AG09319 (cell line): ENCODE data around the gene RDH13.

Experiments
- DNase-seq: peaks from one replicate; pipeline ENCODE4 v3.0.0-alpha.2; 2010; ENCODE audit warnings: low read depth; ENCODE audit errors: extremely low read depth
- TF ChIP-seq, protein P1 (sequence below): IDR thresholded peaks from 2 replicates; pipeline ENCODE4 v1.5.1; 2011; ENCODE audit warnings: low read depth, mild to moderate bottlenecking, inconsistent platforms, low read length, moderate library complexity

The RDH13 gene

DNA sequence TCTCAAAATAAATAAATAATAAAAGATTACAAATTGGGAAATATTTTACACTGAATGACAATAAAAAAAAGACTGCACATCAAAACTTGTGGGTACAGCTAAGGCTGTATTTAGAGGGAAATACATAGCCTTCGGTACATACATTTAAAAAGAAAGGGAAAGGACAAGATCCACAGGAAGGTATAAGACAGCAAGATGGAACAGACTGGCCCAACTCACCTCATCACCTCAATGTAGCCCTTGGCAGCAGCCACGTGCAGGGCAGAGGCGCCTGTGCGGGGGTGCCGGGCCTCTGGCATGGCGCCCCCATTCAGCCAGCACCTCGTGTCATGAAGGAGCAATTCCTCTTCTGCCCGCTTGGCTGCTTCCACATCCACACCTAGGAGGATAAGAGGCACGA is 40.2 kb upstream of the RDH13 start:
- TF ChIP-seq, protein P1, sequence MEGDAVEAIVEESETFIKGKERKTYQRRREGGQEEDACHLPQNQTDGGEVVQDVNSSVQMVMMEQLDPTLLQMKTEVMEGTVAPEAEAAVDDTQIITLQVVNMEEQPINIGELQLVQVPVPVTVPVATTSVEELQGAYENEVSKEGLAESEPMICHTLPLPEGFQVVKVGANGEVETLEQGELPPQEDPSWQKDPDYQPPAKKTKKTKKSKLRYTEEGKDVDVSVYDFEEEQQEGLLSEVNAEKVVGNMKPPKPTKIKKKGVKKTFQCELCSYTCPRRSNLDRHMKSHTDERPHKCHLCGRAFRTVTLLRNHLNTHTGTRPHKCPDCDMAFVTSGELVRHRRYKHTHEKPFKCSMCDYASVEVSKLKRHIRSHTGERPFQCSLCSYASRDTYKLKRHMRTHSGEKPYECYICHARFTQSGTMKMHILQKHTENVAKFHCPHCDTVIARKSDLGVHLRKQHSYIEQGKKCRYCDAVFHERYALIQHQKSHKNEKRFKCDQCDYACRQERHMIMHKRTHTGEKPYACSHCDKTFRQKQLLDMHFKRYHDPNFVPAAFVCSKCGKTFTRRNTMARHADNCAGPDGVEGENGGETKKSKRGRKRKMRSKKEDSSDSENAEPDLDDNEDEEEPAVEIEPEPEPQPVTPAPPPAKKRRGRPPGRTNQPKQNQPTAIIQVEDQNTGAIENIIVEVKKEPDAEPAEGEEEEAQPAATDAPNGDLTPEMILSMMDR, result no peak
- DNase-seq, result no peak

- TF ChIP-seq, protein P1, result no peak
Measured at GRCh38 chr19:55101261-55101660, 38.3 kb upstream of the RDH13 start.

DNA sequence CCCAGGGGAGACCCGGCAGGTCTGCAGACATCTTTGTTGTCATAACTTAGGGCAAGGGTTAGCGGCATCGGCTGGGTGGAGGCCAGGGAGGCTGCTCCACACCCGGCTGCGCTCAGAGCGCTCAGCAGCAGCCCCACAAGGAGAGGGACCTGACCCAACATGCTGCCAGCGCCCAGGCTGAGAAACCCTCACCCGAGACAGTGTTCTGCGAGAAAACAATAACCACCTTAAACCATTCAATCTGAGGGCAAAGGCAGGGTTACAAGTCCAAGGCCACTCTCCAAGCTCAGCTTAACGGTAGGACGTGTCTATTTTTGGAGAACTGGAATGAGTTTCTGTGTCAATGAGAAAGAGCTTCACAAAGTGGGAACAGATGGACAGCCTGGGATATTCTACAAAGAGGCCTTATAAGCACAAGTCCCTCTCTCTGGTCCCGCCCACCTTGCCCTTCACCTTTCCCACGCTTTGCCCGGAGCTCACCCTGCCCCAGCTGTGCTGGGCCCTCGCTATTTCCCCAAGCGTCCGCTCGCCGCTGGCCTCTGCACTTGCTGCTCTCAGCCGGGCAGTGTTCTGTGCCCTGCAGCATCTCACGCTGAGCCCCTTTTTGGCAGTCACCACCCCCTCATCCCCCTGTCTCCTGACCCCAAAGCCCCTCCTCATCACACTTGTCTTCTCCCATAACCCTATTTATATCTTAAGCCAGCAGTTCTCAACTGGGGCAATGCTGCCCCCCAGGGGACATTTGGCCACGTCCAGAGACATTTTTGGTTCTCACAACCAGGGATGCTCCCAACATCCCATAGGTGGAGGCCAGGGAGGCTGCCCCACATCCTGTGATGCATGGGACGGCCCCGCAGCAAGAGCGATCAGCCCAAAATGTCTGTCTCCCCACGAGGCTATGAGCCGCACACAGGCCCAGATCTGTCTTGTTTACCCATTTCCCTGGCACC is 36.9 kb upstream of the RDH13 start:
- DNase-seq, result no peak
- TF ChIP-seq, protein P1, result no peak; the same call in none of the 2 replicates

More at GRCh38 chr19:55101261-55101660, 38.3 kb upstream of the RDH13 start:
- DNase-seq, result no peak

- TF ChIP-seq, protein P1, result no peak
- DNase-seq, result no peak
Measured at GRCh38 chr19:55098716-55099556, 36.0 kb upstream of the RDH13 start.

GRCh38 chr19:55097864-55098715 is 35.1 kb upstream of the RDH13 start:
- no peak for DNase-seq
- TF ChIP-seq, protein P1, result no peak

GRCh38 chr19:55096061-55096701 is 33.2 kb upstream of the RDH13 start:
- no peak for DNase-seq
- TF ChIP-seq, protein P1, result no peak
